Kidney tubule cell (primary cell): Measurements from ENCODE around the gene DYNC1I1.

ENCODE experiments used
- DNase-seq: peaks from one replicate; pipeline ENCODE4 v3.0.0-alpha.2; 2018; ENCODE audit warnings: low spot score

The DYNC1I1 gene

DNA sequence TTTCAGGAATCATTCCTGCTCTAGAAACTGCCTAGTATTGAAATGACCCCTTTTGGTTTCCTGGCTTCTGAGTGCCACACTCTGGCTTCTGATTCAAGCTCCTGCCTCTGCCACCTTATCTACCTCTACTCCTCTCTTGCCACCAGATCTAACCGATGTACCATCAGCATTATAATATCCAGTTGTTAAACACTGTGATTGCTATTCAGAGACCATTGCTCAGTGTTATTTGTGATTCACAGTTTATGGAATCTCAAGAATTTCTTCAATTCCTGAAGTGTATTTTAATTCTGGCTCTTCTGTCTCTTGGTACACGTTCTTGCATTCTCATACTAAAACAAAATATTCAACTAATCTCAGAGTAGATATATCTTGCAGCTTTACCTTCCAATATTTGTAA lies 88.7 kb downstream of the DYNC1I1 start:
- DNase-seq = peak; percentile 50

DNA sequence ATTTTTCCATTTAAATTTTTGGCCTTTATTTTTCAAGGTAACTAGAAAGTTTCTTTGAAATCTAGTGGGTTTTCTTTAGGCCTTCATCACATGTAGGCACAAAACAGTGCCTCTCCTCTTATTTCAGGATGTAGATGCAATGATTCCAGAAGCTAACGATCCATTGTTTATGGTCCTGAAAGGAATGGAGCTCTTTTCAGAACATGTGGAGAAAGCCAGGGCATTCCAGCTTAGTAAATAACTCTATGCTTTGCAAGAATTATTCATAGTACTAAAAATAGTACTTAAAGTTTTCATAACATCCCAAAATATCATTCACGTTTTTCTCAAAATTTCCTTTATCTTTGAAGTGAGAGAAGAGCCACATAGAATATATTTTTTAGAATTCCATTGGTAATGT lies 91.3 kb downstream of the DYNC1I1 start:
- no peak for DNase-seq

DNA sequence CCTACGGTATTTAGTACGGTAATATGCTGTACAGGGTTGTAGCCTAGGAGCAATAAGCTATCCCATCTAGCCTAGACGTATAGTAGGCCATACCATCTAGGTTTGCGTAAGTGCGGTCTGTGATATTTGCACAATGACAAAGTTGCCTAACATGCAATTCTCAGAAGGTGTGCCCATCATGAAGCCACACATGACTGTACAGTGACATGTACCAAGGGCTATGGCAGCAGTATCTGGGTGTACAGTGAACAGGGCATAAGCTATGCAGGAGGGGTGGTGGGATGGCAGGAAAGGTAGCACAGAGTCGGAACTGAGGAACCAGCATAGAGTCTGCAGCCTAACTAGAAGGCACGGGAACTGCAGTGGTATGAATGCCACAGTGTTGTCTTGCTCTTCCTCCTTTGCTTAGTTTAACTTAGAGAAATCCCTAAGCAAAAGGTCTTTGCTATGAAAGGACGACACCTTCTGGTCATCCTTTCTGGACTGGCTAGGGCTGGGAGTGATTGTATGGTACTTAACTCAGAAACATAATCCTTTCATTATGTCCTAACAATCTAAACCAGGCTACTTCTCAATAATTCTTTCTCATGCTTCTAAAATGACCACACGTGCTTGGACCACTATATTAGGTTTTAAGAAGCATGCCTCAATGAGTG lies 93.5 kb downstream of the DYNC1I1 start:
- peak; percentile 16 for DNase-seq

DNA sequence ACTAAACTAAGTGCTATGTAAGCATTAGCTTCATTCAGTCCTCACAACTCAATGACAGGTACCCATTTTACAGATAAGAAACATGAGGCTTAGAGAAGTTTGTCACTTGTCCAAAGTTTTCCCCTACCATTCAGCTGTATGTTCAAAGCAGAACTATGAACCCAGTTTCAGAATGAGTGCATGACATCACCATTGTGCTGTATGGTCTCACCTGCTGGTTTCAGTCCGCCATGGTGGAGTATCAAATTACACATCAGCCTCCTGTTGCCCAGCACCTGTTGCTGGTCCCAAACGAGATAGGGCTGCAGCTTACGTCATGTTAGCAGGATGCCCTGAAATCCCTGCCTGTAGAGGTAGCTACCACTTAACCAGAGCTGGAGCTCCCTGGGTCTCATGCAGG lies 95.0 kb downstream of the DYNC1I1 start:
- DNase-seq = no peak

DNA sequence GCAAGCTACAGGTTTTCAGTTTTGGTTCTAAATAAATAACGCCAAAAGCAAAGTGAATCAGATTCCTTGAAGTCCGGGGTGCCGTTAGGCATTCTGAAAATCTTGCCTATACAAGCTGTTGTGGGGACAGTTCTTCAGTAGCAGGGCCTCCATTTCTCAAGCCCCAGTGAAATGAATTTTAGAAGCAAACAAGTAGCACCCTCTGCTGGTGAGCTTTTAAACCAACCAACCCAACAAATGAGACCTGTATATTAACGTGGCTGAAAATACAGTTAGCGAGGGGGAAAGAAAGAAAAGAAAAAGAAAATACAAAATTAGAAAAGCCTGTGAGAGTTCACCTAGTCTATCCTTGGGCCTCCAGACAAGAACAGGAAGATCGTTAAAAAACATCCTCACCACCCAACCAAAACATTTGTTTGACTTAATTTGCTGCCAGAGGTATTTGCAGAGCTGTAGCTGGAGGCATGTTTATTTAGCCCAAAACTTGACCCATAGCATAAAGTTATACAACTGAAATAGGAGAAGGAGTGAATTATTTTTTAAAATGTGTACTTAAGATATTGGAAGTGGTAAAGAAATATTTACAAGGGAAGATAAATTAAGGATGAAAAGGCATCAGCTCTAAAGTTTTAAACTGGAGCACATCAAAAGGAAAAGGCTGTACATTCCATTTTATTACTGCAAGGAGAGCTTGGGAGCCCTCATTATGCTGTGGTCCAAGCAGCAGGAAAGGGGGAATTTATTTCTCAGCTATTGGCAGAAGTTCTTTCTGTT lies 98.9 kb downstream of the DYNC1I1 start:
- peak; percentile 53 for DNase-seq

DNA sequence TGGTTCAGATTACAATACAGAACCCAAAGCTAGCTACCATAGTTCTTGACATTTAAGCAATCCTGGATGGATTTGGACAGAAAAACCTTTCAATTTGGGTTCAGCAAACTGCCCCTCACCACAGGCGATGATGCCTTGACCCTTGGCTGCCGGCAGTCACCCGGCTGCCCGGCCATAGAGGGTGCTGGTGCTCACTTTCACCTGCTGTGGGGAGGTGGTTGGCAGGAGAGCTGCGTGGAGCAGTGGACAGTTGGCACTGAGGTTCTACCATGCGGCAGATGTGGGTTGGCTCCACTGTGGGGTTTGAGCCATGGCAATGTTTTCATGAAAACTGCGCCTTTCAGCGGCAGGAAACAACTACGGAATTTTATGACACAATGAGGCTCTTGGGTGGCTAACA lies 99.5 kb downstream of the DYNC1I1 start:
- DNase-seq = no peak

DNA sequence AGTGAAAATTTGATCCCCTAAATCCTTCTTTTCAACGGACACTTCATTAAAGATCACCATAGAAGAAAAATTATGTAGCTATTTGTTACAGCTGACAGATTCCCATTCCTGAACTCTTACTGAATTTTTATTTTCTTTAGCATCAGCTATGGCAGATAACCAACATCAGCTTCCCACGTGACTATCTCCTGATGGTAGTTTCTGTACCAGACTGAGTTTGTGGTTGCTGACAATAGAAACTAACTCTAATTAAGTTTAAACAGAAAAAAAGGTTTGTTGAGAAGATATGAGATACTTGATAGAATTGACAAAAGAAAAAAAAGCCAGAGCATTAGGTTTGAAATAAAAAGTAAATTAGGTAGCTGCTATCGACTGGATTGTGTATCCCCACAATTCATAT lies 101.8 kb downstream of the DYNC1I1 start:
- no peak for DNase-seq

DNA sequence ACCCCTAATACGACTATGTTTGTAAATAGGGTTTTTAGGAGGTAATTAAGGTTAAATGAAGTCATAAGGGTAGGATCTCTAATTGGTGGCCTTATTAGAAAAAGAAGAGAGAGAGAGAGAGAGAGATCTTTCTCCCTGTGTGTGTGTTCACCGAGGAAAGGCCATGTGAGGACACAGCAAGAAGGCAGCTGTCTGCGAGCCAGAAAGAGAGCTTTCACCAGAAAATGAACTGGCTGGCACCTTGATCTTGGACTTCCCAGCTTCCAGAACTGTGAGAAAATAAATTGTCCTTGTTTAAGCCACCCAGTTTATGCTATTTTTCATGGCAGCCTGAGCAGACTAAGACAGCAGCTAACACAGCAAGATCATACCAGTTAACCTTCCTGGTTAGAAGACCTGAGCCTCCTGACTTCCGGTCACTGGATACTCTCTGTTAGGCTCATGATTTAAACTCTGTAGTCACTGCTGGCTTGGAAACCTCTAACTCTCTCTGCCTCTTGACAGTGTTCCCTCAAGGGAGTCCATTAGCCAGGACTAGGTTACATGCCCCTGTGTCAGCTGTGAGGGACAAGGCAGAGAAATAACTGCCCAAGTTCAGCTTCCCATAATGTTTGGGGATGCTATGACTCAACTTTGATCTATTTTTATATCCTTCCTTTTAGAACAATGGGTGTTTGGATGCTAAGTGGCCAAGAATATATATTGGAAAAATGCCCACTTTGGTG lies 102.3 kb downstream of the DYNC1I1 start:
- no peak for DNase-seq

DNA sequence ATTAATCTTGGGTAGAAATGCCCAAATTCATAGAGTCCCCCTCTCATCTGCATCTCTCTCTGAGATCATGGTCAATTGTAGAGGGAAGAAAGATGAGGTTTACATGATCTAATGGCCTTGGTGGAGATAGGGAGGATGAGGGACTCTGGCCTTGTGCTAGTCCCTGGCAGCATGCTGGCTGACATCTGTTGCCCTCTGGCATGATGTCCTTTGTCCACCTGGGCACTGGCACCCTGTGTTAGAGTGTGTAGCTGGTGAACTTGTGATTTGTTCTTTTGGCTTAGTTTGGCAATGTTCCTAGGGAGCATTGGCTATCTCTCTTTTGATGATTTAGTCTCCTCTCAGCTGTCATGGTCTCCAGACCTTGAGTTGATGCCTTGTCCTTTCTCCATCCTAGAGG lies 103.2 kb downstream of the DYNC1I1 start:
- DNase-seq = no peak

DNA sequence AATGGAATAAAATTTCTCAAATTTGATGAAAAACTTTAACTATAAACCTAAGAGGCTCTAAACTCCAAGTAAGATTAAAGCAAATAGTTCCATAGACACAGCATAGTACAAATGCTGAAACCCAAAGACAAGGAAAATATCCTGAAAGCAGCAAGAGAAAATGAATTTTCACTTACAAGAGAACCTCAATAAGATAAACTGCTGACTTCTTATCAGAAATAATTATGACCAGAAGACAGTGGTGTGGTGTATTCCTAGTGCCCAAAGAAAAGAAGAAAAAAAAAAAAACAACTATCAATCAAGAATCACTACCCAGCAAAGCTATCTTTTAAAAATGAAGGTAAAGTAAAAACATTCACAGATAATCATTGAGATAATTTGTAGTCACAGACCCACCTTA lies 106.3 kb downstream of the DYNC1I1 start:
- no peak for DNase-seq

DNA sequence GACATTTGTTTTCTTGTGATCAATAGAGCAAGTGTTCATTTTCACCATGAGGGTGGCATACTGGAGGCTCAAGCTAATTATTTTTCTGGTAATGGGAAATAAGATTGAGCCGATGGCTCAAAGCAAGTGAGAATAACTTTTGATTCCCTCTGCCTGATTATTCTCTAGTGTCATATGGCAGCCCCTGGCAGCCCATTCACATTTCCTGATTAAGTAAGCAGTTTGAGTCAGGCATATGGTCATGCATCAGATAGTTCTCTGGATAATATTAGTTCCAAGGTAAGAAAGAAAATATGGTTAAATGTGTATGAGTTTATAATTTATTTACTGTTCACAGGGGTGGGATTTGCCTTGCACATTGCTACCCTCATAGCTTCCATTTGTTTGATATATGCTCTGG lies 109.2 kb downstream of the DYNC1I1 start:
- no peak for DNase-seq

DNA sequence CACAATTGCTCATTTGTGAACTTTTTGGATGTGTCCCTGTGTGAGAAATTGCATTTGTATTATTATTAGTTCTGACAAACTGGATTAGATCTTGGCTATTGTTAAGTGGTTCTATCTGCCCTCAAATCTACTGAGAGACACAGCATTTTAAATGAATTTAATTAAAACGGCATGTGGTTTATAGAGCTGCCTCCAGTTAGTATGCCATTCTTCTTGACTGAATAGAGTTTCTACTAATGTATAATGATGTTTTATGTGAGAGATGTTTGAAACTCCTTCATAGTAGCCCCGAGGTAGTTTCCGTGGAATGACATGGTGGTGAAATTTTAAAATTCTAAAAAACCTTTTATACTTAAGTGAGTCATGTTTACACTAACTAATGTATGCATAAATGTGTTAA lies 110.9 kb downstream of the DYNC1I1 start:
- DNase-seq = no peak

DNA sequence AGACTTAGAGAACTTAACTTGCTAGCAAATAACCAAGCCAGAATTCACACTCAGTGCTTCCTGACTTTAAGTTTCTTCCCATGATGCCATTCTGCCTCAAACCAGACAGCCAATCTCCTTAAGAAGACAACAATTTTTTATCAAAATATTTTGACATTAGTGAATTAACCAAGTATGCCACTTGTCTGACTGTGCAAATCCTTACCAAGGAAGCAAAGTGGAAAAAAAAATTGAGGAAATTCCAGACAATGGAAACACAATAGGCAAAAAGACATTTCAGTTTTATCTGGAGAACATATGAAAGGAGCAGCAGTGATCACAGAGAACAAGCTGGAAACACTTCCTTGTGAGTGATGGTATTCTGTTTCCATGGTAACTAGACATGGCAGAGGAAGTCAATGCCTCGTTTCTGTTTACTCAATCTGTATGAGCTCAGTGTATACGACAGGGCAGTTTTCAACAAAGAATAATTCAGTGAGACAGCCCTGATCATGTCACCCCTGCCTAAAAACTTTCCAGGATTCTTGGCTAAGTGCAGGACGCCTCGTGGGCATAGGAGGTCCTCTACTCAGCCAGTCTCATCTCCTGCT lies 114.2 kb downstream of the DYNC1I1 start:
- DNase-seq = peak; percentile 74

DNA sequence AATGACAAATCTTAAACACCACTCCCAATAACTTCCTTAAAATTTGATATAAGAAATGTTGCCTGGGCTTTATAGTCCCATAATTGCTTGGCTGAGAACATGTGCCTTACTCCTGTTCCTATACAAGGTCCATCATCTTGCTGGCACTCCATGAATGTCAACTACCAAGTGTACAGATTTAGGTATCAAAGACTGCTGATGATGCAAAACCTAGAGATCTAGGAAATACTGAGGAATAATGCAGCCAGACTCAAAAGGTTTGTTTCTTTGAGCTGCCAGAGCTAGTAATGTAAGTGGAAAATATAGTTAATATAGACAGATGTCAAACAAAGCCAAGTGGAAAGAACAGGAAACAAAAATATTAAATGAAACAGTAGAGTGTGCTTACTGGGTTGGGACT lies 121.1 kb downstream of the DYNC1I1 start:
- DNase-seq = no peak

DNA sequence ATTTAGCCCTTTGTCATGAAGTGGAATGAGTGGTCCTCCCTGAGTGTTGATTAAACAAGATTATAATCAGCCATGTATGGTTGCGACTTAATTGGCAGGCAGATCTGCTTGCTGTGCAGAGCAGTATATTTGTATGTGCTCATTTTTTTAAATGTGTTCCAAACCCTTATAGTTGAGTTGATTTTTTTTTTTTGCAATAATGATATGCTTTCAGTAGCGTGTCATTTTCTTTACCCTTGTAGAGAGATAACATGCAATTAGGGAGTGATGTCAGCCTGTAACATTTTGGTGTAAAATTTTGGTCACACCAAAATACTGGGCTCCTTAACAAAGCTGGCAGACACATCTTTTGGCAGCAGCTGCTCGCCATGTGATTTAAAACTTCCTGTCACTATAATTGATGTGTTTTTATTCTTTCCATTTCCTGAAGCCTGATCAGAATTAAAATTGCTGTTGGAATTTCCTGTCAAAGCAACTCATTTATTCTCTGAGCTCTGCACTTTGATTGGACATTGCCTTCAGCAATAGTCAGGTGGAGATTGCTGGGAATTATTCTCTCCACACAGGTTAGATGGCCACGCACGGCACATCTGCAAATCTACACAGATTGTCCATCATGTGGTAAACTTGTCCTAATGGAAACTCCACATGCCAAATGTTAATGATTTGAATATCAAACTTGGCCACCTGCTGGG lies 125.3 kb downstream of the DYNC1I1 start:
- no peak for DNase-seq

DNA sequence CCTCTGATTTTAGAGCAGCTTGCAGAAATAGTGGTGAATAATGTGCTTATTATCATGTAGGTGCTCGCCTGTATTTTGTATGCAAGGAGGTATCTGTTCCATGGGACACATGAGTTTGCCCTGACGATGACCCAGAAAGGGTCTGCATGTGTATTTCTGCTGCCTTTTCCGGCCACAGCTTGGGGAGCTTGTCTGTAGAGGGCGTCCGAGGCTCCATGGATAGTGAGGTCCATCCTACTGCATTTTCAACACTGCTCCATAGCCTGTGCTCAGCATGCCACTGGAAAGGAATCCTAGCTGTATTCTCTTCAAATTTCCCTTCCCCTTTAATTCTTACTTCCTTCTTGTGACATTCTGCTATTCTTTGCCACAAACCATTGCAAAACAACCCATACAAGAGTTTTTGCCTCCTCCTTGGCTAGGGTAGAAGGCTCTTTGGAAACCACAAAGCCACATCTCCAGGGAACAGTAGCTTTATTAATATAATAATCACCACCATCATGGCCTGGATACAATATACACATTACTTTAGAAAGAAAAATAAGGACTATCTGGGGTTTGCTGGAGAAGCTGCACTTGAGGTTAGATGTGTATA lies 127.7 kb downstream of the DYNC1I1 start:
- no peak for DNase-seq

DNA sequence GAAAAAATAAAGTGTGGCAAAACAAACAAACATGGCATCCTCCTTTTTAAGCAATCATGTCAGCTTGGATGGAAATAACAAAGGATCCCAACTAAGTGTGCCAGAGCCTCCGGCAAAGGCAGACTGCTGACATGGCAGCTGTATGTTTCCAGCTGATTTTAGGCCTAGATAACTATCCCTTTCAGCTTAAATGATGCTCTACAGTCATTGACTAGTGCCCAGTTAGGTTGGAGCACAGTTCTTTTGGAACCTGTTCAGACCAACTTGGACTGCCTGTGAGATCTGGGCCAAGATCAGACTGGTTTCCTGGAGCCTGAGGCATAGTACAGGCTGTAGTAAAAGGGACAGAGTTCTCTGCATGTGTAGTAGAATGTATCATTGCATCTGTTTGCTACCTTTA lies 128.7 kb downstream of the DYNC1I1 start:
- DNase-seq = no peak

DNA sequence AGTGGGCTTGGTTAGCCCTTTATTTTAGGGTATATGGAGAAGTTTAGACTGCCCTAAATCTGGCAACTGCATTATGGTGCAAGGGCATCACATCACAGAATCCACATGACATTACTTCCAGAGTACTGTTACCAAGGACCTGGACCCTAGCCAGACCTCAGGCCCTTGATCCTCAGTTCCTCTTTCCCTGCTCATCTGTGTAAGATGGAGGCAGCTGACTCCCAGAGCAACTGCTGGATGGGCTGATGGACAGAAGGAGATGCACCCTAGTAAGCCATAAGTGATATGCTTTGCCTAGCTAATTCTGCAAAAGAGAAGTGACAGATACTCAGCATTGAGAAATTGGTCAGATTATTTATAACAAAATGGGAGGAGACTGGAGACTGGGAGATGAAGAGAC lies 131.7 kb downstream of the DYNC1I1 start:
- DNase-seq = no peak

DNA sequence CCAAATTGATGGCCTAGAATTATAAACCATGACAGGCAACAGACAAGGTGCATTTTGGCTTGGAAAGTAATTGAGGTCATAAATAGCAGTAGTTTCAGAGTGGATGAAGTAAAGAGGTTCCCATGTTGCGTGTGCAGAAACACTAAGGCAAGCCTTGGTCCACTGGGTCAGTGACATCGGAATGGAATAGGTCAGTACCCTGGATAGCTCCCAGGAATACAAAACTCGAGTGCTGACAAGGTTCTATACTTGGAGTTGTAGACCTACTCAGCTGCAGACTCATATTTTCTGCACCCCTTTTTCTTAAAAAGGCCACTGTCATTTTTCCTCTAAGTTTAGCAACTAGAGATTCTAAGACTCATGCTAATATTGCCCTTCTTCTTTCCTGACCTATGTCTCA lies 132.8 kb downstream of the DYNC1I1 start:
- DNase-seq = peak; percentile 9

DNA sequence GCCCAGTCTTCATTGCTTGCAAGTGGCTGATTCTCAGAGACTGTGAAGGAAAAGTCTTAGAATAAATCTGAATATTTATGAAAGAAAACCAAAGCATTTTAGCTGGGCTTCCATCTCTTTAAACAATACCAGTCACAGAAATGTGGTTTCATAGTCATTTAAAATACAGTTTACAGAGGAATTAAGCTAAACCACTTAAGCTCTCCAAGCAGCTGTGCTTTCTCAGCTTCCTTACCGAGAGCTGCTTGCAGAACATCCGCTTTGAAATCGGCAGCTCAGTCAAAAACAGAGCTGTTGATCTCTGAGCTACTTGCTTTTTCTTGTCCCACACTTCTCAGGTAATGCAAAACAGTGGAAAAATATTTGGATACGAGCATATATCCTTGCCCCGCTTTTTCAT lies 134.5 kb downstream of the DYNC1I1 start:
- no peak for DNase-seq

DNA sequence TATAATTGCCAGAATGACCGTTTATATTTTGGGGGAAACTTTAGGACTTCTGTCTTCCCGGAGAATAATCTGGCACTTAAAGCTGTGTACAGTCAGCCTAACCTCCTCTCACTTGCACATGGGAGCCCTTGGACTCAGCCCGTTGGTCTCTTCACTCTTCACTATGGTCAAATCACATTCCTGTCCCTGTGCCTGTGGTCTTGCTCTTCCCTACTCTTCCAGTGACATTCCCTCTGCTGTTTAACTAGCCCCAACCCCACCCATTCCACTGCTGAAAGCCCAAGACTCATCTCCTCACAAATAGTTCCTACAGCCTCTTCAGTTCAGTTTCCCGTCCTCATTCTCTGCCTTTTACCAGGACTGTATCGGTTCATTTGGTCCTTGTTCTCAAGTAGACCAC lies 135.0 kb downstream of the DYNC1I1 start:
- DNase-seq = no peak

DNA sequence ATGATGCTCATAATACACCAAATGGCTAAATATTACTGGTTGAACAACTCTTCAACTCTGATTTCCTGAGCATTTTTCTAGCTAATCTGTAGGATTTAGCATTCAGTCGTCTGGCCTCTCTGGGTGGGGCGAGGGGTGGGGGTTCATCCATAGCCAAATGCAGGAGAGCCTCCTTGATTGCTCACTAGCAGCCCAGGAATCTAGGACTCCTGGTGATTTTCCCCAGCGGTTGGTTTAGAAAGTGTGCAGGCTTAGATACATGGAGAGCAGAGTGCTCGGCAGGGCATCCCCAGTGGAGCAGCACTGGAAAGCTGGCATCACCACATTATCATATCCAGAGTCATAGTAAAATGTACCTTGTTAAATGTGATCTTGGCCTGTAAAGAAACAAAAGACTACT lies 136.1 kb downstream of the DYNC1I1 start:
- DNase-seq = no peak
